DOHH2 (cell line): ENCODE results near the gene SAMSN1.

Source experiments
- H3F3A ChIP-seq: fragments of 200-600 bp; sonication (generic), shearing (Covaris generic); 2 replicates; pipeline ENCODE4 v1.6.0; 2016; ENCODE audit warnings: antibody characterized with exemption, mild to moderate bottlenecking; ENCODE audit not compliant: control insufficient read depth, insufficient read depth
- H3K27ac ChIP-seq: fragments of 200-600 bp; sonication (generic); 2 replicates; pipeline ENCODE4 v1.5.1; 2014; ENCODE audit warnings: low read depth, mild to moderate bottlenecking, low read length, moderate library complexity
- H3K27me3 ChIP-seq: fragments of 200-600 bp; sonication (generic); 2 replicates; pipeline ENCODE4 v1.6.1; 2014; ENCODE audit warnings: mild to moderate bottlenecking, low read length, mixed read lengths; ENCODE audit not compliant: control insufficient read depth
- H3K36me3 ChIP-seq: fragments of 200-600 bp; sonication (generic); 2 replicates; pipeline ENCODE4 v1.6.1; 2014; ENCODE audit warnings: mild to moderate bottlenecking, low read length, moderate library complexity, mixed read lengths; ENCODE audit not compliant: control insufficient read depth
- H3K4me1 ChIP-seq: fragments of 200-600 bp; sonication (generic); 2 replicates; pipeline ENCODE4 v1.6.1; 2014; ENCODE audit warnings: mild to moderate bottlenecking, low read length, mixed read lengths; ENCODE audit not compliant: control insufficient read depth
- H3K4me2 ChIP-seq: fragments of 200-600 bp; sonication (generic); 2 replicates; pipeline ENCODE4 v1.6.0; 2014; ENCODE audit warnings: mild to moderate bottlenecking, low read length, moderate library complexity
- H3K4me3 ChIP-seq: fragments of 200-600 bp; sonication (generic); 2 replicates; pipeline ENCODE4 v1.5.1; 2014; ENCODE audit warnings: mild to moderate bottlenecking, low read length, mixed read lengths
- H3K79me2 ChIP-seq: fragments of 200-600 bp; sonication (generic); 2 replicates; pipeline ENCODE4 v1.6.1; 2014; ENCODE audit warnings: mild to moderate bottlenecking, low read length, mixed read lengths; ENCODE audit not compliant: control insufficient read depth
- H3K9me2 ChIP-seq: fragments of 200-600 bp; sonication (generic); replicated peaks from 2 replicates; pipeline ENCODE4 v1.6.1; 2014; ENCODE audit warnings: mild to moderate bottlenecking, low read length, mixed read lengths; ENCODE audit not compliant: control insufficient read depth
- H3K9me3 ChIP-seq: fragments of 200-600 bp; sonication (generic); 2 replicates; pipeline ENCODE4 v1.6.1; 2014; ENCODE audit warnings: antibody characterized with exemption, low read length, mixed read lengths; ENCODE audit not compliant: control insufficient read depth, insufficient read depth
- H4K20me1 ChIP-seq: fragments of 200-600 bp; sonication (generic); 2 replicates; pipeline ENCODE4 v1.6.0; 2014; ENCODE audit warnings: low read depth, mild to moderate bottlenecking, antibody characterized with exemption, low read length, moderate library complexity; ENCODE audit not compliant: control insufficient read depth, insufficient read depth
- EZH2phosphoT487 ChIP-seq: fragments of 200-600 bp; sonication (generic); IDR thresholded peaks from 2 replicates; pipeline ENCODE4 v1.6.1; 2017; ENCODE audit warnings: borderline replicate concordance, mild to moderate bottlenecking, antibody characterized with exemption, low read length, moderate library complexity, mixed read lengths
- TF ChIP-seq, protein P1 (sequence below): fragments of 200-600 bp; sonication (generic); IDR thresholded peaks from one replicate; pipeline ENCODE4 v1.5.1; 2014; ENCODE audit warnings: antibody characterized with exemption, mild to moderate bottlenecking, low read depth, low read length; ENCODE audit not compliant: poor library complexity, severe bottlenecking

The SAMSN1 gene

DNA sequence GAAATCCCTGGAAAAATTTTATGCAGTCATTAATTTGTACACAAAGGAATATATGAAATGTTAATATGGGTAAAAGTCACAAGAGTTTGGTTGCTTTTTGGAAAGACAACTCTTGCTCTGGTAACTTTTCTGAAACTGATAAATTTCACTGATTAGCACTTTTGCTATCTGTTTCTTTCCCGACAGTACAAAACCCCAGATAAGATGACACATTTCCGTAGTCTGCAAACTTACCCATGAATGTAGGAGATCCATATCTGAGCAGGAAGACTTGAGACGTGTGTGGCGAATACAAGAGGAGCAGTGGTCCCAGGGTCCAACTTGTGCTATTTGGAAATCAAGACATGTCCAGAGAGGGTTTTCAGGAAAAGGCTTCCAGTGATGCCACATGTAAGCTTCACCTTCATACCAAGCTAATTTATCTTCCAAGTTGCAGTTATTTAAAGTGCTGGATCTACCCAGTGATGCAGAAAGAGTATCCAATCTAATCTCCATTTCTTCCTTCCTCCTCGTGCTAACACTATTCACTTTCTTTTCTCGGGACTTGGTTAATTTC lies 35.9 kb upstream of the SAMSN1 start:
- H4K20me1 ChIP-seq: no peaks in the 10 kb centered on the region
- H3F3A ChIP-seq: no peaks in the 10 kb centered on the region

DNA sequence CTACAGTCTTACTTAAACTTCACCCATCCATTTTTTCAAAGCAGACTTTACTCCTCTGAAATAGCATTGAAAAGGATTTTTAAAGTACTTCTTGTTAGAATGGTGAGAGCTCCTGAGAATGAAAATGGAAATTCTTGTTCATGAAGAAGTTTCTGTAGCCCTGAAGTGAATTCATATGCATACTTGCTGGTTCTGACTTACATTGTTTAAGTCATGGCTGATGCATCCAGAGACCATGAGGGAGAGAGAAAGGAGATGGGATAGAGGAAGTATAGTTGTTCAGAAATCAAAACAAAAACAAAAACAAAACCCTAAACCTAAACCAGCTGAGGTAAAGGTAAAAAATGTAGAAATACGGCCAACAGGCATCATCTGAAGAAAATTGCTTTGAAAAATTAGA lies 27.1 kb upstream of the SAMSN1 start:
- Histone ChIP-seq H3K36me3 (no peaks in the 10 kb centered on the region), H3K4me1 (no peaks in the 10 kb centered on the region), H3K4me2 (no peak overlapping the region), H3K9me2 (no peaks in the 10 kb centered on the region), H4K20me1 (no peaks in the 10 kb centered on the region), H3K9me3 (no peaks in the 10 kb centered on the region), H3K4me3 (no peak overlapping the region), H3K27ac (no peak overlapping the region), H3K27me3 (no peaks in the 10 kb centered on the region), H3F3A (no peaks in the 10 kb centered on the region), H3K79me2 (no peaks in the 10 kb centered on the region)
- no peak for TF ChIP-seq EZH2phosphoT487
- TF ChIP-seq, protein P1, sequence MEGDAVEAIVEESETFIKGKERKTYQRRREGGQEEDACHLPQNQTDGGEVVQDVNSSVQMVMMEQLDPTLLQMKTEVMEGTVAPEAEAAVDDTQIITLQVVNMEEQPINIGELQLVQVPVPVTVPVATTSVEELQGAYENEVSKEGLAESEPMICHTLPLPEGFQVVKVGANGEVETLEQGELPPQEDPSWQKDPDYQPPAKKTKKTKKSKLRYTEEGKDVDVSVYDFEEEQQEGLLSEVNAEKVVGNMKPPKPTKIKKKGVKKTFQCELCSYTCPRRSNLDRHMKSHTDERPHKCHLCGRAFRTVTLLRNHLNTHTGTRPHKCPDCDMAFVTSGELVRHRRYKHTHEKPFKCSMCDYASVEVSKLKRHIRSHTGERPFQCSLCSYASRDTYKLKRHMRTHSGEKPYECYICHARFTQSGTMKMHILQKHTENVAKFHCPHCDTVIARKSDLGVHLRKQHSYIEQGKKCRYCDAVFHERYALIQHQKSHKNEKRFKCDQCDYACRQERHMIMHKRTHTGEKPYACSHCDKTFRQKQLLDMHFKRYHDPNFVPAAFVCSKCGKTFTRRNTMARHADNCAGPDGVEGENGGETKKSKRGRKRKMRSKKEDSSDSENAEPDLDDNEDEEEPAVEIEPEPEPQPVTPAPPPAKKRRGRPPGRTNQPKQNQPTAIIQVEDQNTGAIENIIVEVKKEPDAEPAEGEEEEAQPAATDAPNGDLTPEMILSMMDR: no peak

More for the DNA sequence above, 35.9 kb upstream of the SAMSN1 start:
- Histone ChIP-seq H3K4me1 (no peaks in the 10 kb centered on the region), H3K9me2 (no peaks in the 10 kb centered on the region), H3K27ac (no peak overlapping the region), H3K4me3 (no peak overlapping the region), H3K79me2 (no peaks in the 10 kb centered on the region), H3K36me3 (no peaks in the 10 kb centered on the region), H3K9me3 (no peaks in the 10 kb centered on the region), H3K4me2 (no peak overlapping the region), H3K27me3 (no peaks in the 10 kb centered on the region)
- TF ChIP-seq EZH2phosphoT487: no peak
- TF ChIP-seq, protein P1: no peak

DNA sequence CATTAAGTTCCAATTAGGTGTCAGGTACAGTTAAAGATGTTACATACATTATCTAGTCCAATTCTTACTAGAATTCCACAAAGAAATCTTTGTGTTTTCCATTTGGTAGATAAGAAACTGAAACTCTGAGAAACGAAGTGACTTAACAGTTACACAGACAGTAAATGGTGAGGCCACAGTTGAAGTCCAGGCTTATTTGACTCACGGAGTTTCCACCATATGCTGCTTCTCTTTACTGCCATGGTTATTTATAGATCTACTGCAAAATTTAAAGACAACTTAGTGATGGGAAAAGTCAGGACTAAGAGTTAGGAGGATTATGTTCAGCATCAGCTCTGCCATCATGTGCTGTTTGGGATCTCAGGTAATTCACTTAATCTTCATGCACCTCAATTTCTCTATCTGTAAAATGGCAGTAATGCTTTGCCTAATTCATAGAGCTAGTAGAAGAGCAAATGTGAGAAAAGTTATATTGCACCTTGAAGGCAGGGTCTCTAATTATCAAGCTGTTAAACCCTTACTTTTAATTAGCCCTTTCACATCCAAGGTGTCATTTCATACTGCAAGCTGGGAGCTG lies 26.2 kb upstream of the SAMSN1 start:
- H3K4me3 ChIP-seq: no peak overlapping the region

More for the DNA sequence above, 26.2 kb upstream of the SAMSN1 start:
- Histone ChIP-seq H3K9me2 (no peaks in the 10 kb centered on the region), H4K20me1 (no peaks in the 10 kb centered on the region), H3K4me1 (peaks cover 2% of the 10 kb centered on the region; the same call in 1 of the 2 replicates), H3K27ac (no peak overlapping the region), H3K27me3 (no peaks in the 10 kb centered on the region), H3K9me3 (no peaks in the 10 kb centered on the region), H3K4me2 (no peak overlapping the region), H3K79me2 (no peaks in the 10 kb centered on the region), H3F3A (no peaks in the 10 kb centered on the region), H3K36me3 (no peaks in the 10 kb centered on the region)
- TF ChIP-seq, protein P1: no peak
- TF ChIP-seq EZH2phosphoT487: no peak
